Ovary (tissue), 3 donors: ENCODE results near the gene SEPTIN2.

Experiments
- POLR2A ChIP-seq: fragments of 450-650 bp; IDR thresholded peaks from one replicate; pipeline ENCODE4 v1.6.1; 2017; ENCODE audit warnings: antibody characterized with exemption, mild to moderate bottlenecking, moderate library complexity
- TF ChIP-seq, protein P1 (sequence below), 3 donors: fragments of 450-650 bp in 2 of 3; fragments of 200-600 bp in 1 of 3; IDR thresholded peaks; one replicate each; pipeline versions ENCODE4 v1.5.1 to v1.8.0; 2016 to 2022; ENCODE audit warnings: antibody characterized with exemption in 3 of 3, mild to moderate bottlenecking in 1 of 3
- donor health status: DM: no; HTN: no; CAD: no.

GRCh38 chr2:241312082-241312481 is 3.6 kb upstream of the SEPTIN2 start:
- TF ChIP-seq POLR2A = no peak
- TF ChIP-seq, protein P1, sequence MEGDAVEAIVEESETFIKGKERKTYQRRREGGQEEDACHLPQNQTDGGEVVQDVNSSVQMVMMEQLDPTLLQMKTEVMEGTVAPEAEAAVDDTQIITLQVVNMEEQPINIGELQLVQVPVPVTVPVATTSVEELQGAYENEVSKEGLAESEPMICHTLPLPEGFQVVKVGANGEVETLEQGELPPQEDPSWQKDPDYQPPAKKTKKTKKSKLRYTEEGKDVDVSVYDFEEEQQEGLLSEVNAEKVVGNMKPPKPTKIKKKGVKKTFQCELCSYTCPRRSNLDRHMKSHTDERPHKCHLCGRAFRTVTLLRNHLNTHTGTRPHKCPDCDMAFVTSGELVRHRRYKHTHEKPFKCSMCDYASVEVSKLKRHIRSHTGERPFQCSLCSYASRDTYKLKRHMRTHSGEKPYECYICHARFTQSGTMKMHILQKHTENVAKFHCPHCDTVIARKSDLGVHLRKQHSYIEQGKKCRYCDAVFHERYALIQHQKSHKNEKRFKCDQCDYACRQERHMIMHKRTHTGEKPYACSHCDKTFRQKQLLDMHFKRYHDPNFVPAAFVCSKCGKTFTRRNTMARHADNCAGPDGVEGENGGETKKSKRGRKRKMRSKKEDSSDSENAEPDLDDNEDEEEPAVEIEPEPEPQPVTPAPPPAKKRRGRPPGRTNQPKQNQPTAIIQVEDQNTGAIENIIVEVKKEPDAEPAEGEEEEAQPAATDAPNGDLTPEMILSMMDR (IDR thresholded peaks at IDR 0.05) = no peak
